ENCODE data around the gene COL23A1. TPM values are rescaled to one million over a fixed set of nuclear protein-coding genes. Genes with fewer than 3 reads are reported as not detected.

COL23A1 gene
- total RNA-seq, 1 experiment from 2014 or later: 18.0 TPM

- no peak overlapping the region for H3K4me3 ChIP-seq (ENCODE audit: insufficient read depth, low read depth, low read length)
- H3K27me3 ChIP-seq (ENCODE audit: control insufficient read depth, insufficient read depth, low read length): no peaks in the 10 kb centered on the region
- no peaks in the 10 kb centered on the region for H3K36me3 ChIP-seq (replicated peaks; ENCODE audit: control insufficient read depth, insufficient read depth, low read length)
- no peak for DNase-seq
Measured at GRCh38 chr5:178553517-178553916, 36.7 kb downstream of the COL23A1 start.

- Histone ChIP-seq H3K36me3 (replicated peaks; ENCODE audit: control insufficient read depth, insufficient read depth, low read length) (no peaks in the 10 kb centered on the region), H3K4me3 (ENCODE audit: insufficient read depth, low read depth, low read length) (no peak overlapping the region), H3K27me3 (ENCODE audit: control insufficient read depth, insufficient read depth, low read length) (no peaks in the 10 kb centered on the region)
- no peak for DNase-seq
Measured at GRCh38 chr5:178551468-178551867, 38.7 kb downstream of the COL23A1 start.

GRCh38 chr5:178551059-178551458 is 39.1 kb downstream of the COL23A1 start:
- Histone ChIP-seq H3K36me3 (replicated peaks; ENCODE audit: control insufficient read depth, insufficient read depth, low read length) (no peaks in the 10 kb centered on the region), H3K27me3 (ENCODE audit: control insufficient read depth, insufficient read depth, low read length) (no peaks in the 10 kb centered on the region), H3K4me3 (ENCODE audit: insufficient read depth, low read depth, low read length) (no peak overlapping the region)
- DNase-seq: no peak

GRCh38 chr5:178548746-178549145 is 41.4 kb downstream of the COL23A1 start:
- H3K36me3 ChIP-seq (replicated peaks; ENCODE audit: control insufficient read depth, insufficient read depth, low read length): no peaks in the 10 kb centered on the region
- no peak for DNase-seq
- no peak overlapping the region for H3K4me3 ChIP-seq (ENCODE audit: insufficient read depth, low read depth, low read length)
- no peaks in the 10 kb centered on the region for H3K27me3 ChIP-seq (ENCODE audit: control insufficient read depth, insufficient read depth, low read length)

- Histone ChIP-seq H3K27me3 (ENCODE audit: control insufficient read depth, insufficient read depth, low read length) (no peaks in the 10 kb centered on the region), H3K4me3 (ENCODE audit: insufficient read depth, low read depth, low read length) (no peak overlapping the region), H3K36me3 (replicated peaks; ENCODE audit: control insufficient read depth, insufficient read depth, low read length) (no peaks in the 10 kb centered on the region)
- DNase-seq: peak; percentile 24
Measured at GRCh38 chr5:178547753-178548415, 42.3 kb downstream of the COL23A1 start.

- no peak overlapping the region for H3K4me3 ChIP-seq (ENCODE audit: insufficient read depth, low read depth, low read length)
- no peaks in the 10 kb centered on the region for H3K36me3 ChIP-seq (replicated peaks; ENCODE audit: control insufficient read depth, insufficient read depth, low read length)
- DNase-seq: peak; percentile 47
- no peaks in the 10 kb centered on the region for H3K27me3 ChIP-seq (ENCODE audit: control insufficient read depth, insufficient read depth, low read length)
Measured at GRCh38 chr5:178547052-178547666, 43.0 kb downstream of the COL23A1 start.

- no peaks in the 10 kb centered on the region for H3K27me3 ChIP-seq (ENCODE audit: control insufficient read depth, insufficient read depth, low read length)
- no peak for DNase-seq
- H3K4me3 ChIP-seq (ENCODE audit: insufficient read depth, low read depth, low read length): no peak overlapping the region
- H3K36me3 ChIP-seq (replicated peaks; ENCODE audit: control insufficient read depth, insufficient read depth, low read length): no peaks in the 10 kb centered on the region
Measured at GRCh38 chr5:178546675-178547033, 43.5 kb downstream of the COL23A1 start.

GRCh38 chr5:178545941-178546674 is 44.1 kb downstream of the COL23A1 start:
- H3K4me3 ChIP-seq (ENCODE audit: insufficient read depth, low read depth, low read length): no peak overlapping the region
- no peaks in the 10 kb centered on the region for H3K27me3 ChIP-seq (ENCODE audit: control insufficient read depth, insufficient read depth, low read length)
- no peaks in the 10 kb centered on the region for H3K36me3 ChIP-seq (replicated peaks; ENCODE audit: control insufficient read depth, insufficient read depth, low read length)
- no peak for DNase-seq

- Histone ChIP-seq H3K27me3 (ENCODE audit: control insufficient read depth, insufficient read depth, low read length) (no peaks in the 10 kb centered on the region), H3K36me3 (replicated peaks; ENCODE audit: control insufficient read depth, insufficient read depth, low read length) (no peaks in the 10 kb centered on the region), H3K4me3 (ENCODE audit: insufficient read depth, low read depth, low read length) (no peak overlapping the region)
- no peak for DNase-seq
Measured at GRCh38 chr5:178545176-178545575, 45.0 kb downstream of the COL23A1 start.

- Histone ChIP-seq H3K27me3 (ENCODE audit: control insufficient read depth, insufficient read depth, low read length) (no peaks in the 10 kb centered on the region), H3K4me3 (ENCODE audit: insufficient read depth, low read depth, low read length) (no peak overlapping the region), H3K36me3 (replicated peaks; ENCODE audit: control insufficient read depth, insufficient read depth, low read length) (no peaks in the 10 kb centered on the region)
- no peak for DNase-seq
Measured at GRCh38 chr5:178544166-178544834, 45.9 kb downstream of the COL23A1 start.

GRCh38 chr5:178542455-178542854 is 47.7 kb downstream of the COL23A1 start:
- H3K4me3 ChIP-seq (ENCODE audit: insufficient read depth, low read depth, low read length): no peak overlapping the region
- DNase-seq: no peak
- H3K36me3 ChIP-seq (replicated peaks; ENCODE audit: control insufficient read depth, insufficient read depth, low read length): no peaks in the 10 kb centered on the region
- H3K27me3 ChIP-seq (ENCODE audit: control insufficient read depth, insufficient read depth, low read length): no peaks in the 10 kb centered on the region

GRCh38 chr5:178540526-178540925 is 49.7 kb downstream of the COL23A1 start:
- Histone ChIP-seq H3K27me3 (ENCODE audit: control insufficient read depth, insufficient read depth, low read length) (no peaks in the 10 kb centered on the region), H3K36me3 (replicated peaks; ENCODE audit: control insufficient read depth, insufficient read depth, low read length) (no peaks in the 10 kb centered on the region), H3K4me3 (ENCODE audit: insufficient read depth, low read depth, low read length) (no peak overlapping the region)
- DNase-seq: no peak

GRCh38 chr5:178538741-178539229 is 51.4 kb downstream of the COL23A1 start:
- H3K36me3 ChIP-seq (replicated peaks; ENCODE audit: control insufficient read depth, insufficient read depth, low read length): no peaks in the 10 kb centered on the region
- H3K4me3 ChIP-seq (ENCODE audit: insufficient read depth, low read depth, low read length): no peak overlapping the region
- H3K27me3 ChIP-seq (ENCODE audit: control insufficient read depth, insufficient read depth, low read length): no peaks in the 10 kb centered on the region
- no peak for DNase-seq

- no peak for DNase-seq
- H3K36me3 ChIP-seq (replicated peaks; ENCODE audit: control insufficient read depth, insufficient read depth, low read length): no peaks in the 10 kb centered on the region
Measured at GRCh38 chr5:178537467-178538371, 52.5 kb downstream of the COL23A1 start.

More at GRCh38 chr5:178537467-178538371, 52.5 kb downstream of the COL23A1 start:
- no peaks in the 10 kb centered on the region for H3K27me3 ChIP-seq (ENCODE audit: control insufficient read depth, insufficient read depth, low read length)
- no peak overlapping the region for H3K4me3 ChIP-seq (ENCODE audit: insufficient read depth, low read depth, low read length)
